HepG2 (cell line): ENCODE measurements around the gene STAT4.

Experiments used
- BHLHE40 ChIP-seq: IDR thresholded peaks from 2 replicates; pipeline ENCODE4 v1.6.1; 2011; ENCODE audit warnings: low read length, improper control_type of control experiment
- FOXA1 ChIP-seq, 2 experiments: fragments of 450-650 bp in 1 of 2; sonication (generic) in 1 of 2; formaldehyde crosslinking in 1 of 2; IDR thresholded peaks; 2 replicates each; pipeline versions ENCODE4 v1.4.0 to v1.6.1; 2016 to 2020; ENCODE audit warnings: missing genetic modification reagents in 1 of 2
- FOXJ3 ChIP-seq: sonication (generic); formaldehyde crosslinking; IDR thresholded peaks from 2 replicates; pipeline ENCODE4 v1.4.0; 2020; ENCODE audit warnings: missing genetic modification reagents, mild to moderate bottlenecking, borderline replicate concordance
- MBNL3 ChIP-seq: fragments of 250-450 bp; sonication (Bioruptor Pico); conservative IDR thresholded peaks from 2 replicates; pipeline ENCODE4 v1.8.0; 2022; ENCODE audit warnings: mild to moderate bottlenecking, inconsistent platforms
- RELA ChIP-seq: sonication (generic); formaldehyde crosslinking; IDR thresholded peaks from 2 replicates; pipeline ENCODE4 v1.4.0; 2020; ENCODE audit warnings: missing genetic modification reagents
- ZFX ChIP-seq: sonication (generic); formaldehyde crosslinking; IDR thresholded peaks from 2 replicates; pipeline ENCODE4 v1.4.0; 2020; ENCODE audit warnings: mild to moderate bottlenecking, low read depth, missing genetic modification reagents, moderate library complexity
- ZNF589 ChIP-seq: sonication (generic); formaldehyde crosslinking; conservative IDR thresholded peaks from 2 replicates; pipeline ENCODE4 v1.8.0; 2022; ENCODE audit warnings: mild to moderate bottlenecking, moderate library complexity, missing genetic modification reagents
- ZNF780A ChIP-seq: sonication (generic); formaldehyde crosslinking; IDR thresholded peaks from 2 replicates; pipeline ENCODE4 v1.8.0; 2022; ENCODE audit warnings: mild to moderate bottlenecking, missing genetic modification reagents, moderate library complexity
- TF ChIP-seq, protein P1 (sequence below): fragments of 450-650 bp; IDR thresholded peaks from 2 replicates; pipeline ENCODE4 v1.6.1; 2017; ENCODE audit warnings: mild to moderate bottlenecking
- TF ChIP-seq, protein P2 (sequence below): sonication (generic); formaldehyde crosslinking; IDR thresholded peaks from 2 replicates; pipeline ENCODE4 v1.5.0; 2020; ENCODE audit warnings: mild to moderate bottlenecking, missing genetic modification reagents, moderate library complexity
- TF ChIP-seq, protein P3 (sequence below): sonication (generic); formaldehyde crosslinking; IDR thresholded peaks from 2 replicates; pipeline ENCODE4 v1.8.0; 2022; ENCODE audit warnings: low read depth, missing genetic modification reagents

DNA sequence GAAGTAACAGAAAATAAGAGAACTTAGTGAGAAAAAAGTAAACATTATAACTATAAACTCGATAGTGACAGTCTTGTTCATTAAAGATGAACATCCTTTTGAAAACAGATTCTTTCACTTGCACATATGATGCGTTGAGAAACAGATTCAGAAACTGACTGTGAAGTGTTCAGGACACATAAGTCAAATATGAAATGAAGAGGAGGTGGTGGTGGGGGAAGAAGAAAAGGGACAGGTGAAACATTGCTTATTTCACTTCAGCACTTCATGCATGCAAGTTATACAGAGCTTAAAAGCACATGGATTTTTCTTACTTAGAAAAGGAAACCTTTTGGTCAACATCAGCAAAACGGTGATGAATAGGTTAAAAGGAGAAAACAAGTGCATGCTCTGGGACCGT is 42.5 kb downstream of the STAT4 start:
- TF ChIP-seq RELA (CRISPR knock-in tag) = no peak
- TF ChIP-seq, protein P1, sequence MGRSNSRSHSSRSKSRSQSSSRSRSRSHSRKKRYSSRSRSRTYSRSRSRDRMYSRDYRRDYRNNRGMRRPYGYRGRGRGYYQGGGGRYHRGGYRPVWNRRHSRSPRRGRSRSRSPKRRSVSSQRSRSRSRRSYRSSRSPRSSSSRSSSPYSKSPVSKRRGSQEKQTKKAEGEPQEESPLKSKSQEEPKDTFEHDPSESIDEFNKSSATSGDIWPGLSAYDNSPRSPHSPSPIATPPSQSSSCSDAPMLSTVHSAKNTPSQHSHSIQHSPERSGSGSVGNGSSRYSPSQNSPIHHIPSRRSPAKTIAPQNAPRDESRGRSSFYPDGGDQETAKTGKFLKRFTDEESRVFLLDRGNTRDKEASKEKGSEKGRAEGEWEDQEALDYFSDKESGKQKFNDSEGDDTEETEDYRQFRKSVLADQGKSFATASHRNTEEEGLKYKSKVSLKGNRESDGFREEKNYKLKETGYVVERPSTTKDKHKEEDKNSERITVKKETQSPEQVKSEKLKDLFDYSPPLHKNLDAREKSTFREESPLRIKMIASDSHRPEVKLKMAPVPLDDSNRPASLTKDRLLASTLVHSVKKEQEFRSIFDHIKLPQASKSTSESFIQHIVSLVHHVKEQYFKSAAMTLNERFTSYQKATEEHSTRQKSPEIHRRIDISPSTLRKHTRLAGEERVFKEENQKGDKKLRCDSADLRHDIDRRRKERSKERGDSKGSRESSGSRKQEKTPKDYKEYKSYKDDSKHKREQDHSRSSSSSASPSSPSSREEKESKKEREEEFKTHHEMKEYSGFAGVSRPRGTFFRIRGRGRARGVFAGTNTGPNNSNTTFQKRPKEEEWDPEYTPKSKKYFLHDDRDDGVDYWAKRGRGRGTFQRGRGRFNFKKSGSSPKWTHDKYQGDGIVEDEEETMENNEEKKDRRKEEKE = no peak
- TF ChIP-seq FOXA1 (IDR thresholded peaks at IDR 0.05) = no peak
- no peak for TF ChIP-seq FOXA1 (CRISPR knock-in tag; IDR thresholded peaks at IDR 0.05)
- TF ChIP-seq, protein P2, sequence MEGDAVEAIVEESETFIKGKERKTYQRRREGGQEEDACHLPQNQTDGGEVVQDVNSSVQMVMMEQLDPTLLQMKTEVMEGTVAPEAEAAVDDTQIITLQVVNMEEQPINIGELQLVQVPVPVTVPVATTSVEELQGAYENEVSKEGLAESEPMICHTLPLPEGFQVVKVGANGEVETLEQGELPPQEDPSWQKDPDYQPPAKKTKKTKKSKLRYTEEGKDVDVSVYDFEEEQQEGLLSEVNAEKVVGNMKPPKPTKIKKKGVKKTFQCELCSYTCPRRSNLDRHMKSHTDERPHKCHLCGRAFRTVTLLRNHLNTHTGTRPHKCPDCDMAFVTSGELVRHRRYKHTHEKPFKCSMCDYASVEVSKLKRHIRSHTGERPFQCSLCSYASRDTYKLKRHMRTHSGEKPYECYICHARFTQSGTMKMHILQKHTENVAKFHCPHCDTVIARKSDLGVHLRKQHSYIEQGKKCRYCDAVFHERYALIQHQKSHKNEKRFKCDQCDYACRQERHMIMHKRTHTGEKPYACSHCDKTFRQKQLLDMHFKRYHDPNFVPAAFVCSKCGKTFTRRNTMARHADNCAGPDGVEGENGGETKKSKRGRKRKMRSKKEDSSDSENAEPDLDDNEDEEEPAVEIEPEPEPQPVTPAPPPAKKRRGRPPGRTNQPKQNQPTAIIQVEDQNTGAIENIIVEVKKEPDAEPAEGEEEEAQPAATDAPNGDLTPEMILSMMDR (CRISPR knock-in tag) = no peak
- TF ChIP-seq FOXJ3 (CRISPR knock-in tag) = no peak
- no peak for TF ChIP-seq ZNF589 (CRISPR knock-in tag)
- TF ChIP-seq BHLHE40 = no peak
- no peak for TF ChIP-seq ZNF780A
- TF ChIP-seq ZFX (CRISPR knock-in tag) = no peak
- TF ChIP-seq MBNL3 (CRISPR knock-in tag) = no peak
- TF ChIP-seq, protein P3, sequence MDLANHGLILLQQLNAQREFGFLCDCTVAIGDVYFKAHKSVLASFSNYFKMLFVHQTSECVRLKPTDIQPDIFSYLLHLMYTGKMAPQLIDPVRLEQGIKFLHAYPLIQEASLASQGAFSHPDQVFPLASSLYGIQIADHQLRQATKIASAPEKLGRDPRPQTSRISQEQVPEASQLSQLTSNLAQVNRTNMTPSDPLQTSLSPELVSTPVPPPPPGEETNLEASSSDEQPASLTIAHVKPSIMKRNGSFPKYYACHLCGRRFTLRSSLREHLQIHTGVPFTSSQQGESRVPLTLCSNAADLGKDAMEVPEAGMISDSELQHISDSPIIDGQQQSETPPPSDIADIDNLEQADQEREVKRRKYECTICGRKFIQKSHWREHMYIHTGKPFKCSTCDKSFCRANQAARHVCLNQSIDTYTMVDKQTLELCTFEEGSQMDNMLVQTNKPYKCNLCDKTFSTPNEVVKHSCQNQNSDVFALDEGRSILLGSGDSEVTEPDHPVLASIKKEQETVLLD = no peak
